GM18505 (cell line): ENCODE results near the gene SCAF1.

ENCODE experiments used
- ATAC-seq: cut with Tn5 transposase; IDR thresholded peaks from one replicate; pipeline ENCODE4 v1.9.1; 2021; ENCODE audit not compliant: unreplicated experiment
- POLR2A ChIP-seq: IDR thresholded peaks from 4 replicates; pipeline ENCODE4 v1.6.1; 2011; ENCODE audit warnings: borderline replicate concordance; ENCODE audit not compliant: insufficient read depth, insufficient read length; ENCODE audit errors: extremely low read depth

The SCAF1 gene

GRCh38 chr19:49696865-49697264 lies 54.9 kb downstream of the SCAF1 start:
- ATAC-seq, result no peak
- no peak for TF ChIP-seq POLR2A

- TF ChIP-seq POLR2A, result no peak
- ATAC-seq, result no peak
Observed at GRCh38 chr19:49699364-49699763, 57.4 kb downstream of the SCAF1 start.

- TF ChIP-seq POLR2A, result no peak
- ATAC-seq, result no peak
Observed at GRCh38 chr19:49700563-49700962, 58.6 kb downstream of the SCAF1 start.

- ATAC-seq, result no peak
- TF ChIP-seq POLR2A, result no peak
Observed at GRCh38 chr19:49701271-49701786, 59.3 kb downstream of the SCAF1 start.

GRCh38 chr19:49704888-49705642 lies 63.1 kb downstream of the SCAF1 start:
- no peak for ATAC-seq

GRCh38 chr19:49705919-49706318 lies 63.9 kb downstream of the SCAF1 start:
- ATAC-seq, result no peak
- no peak for TF ChIP-seq POLR2A

More at GRCh38 chr19:49704888-49705642, 63.1 kb downstream of the SCAF1 start:
- TF ChIP-seq POLR2A, result no peak
